ENCODE results near the gene OR9A2.
A peak's percentile ranks its signal among the peaks of the same experiment; 100 is the strongest.
"Not testable (repeated sequence)": the region's sequence is repeated elsewhere in the genome, so short reads cannot be mapped to it uniquely, and the experiment has no call there.

Gene OR9A2

GRCh38 chr7:143016996-143017395 is 9.9 kb downstream of the OR9A2 start:
- DNase-seq = no peak

GRCh38 chr7:143015926-143016490 is 10.9 kb downstream of the OR9A2 start:
- DNase-seq = no peak

- DNase-seq = no peak
Measured at GRCh38 chr7:143015084-143015483, 11.8 kb downstream of the OR9A2 start.

GRCh38 chr7:143013893-143014292 is 13.0 kb downstream of the OR9A2 start:
- DNase-seq = no peak

- DNase-seq = no peak
Measured at GRCh38 chr7:143013473-143013872, 13.5 kb downstream of the OR9A2 start.

GRCh38 chr7:143012409-143012808 is 14.5 kb downstream of the OR9A2 start:
- DNase-seq = no peak

- no peak for DNase-seq
Measured at GRCh38 chr7:143012001-143012400, 14.9 kb downstream of the OR9A2 start.

- DNase-seq = peak; percentile 84
Measured at GRCh38 chr7:143008007-143008901, 18.7 kb downstream of the OR9A2 start.

GRCh38 chr7:143005632-143006260 is 21.2 kb downstream of the OR9A2 start:
- DNase-seq = no peak

GRCh38 chr7:143003393-143004051 is 23.4 kb downstream of the OR9A2 start:
- DNase-seq = peak; percentile 73

- DNase-seq = no peak
Measured at GRCh38 chr7:143002898-143003297, 24.0 kb downstream of the OR9A2 start.

GRCh38 chr7:143002106-143002505 is 24.8 kb downstream of the OR9A2 start:
- DNase-seq = peak; percentile 21

- DNase-seq = no peak
Measured at GRCh38 chr7:143000648-143001047, 26.3 kb downstream of the OR9A2 start.

GRCh38 chr7:142999793-143000192 is 27.1 kb downstream of the OR9A2 start:
- DNase-seq = no peak

GRCh38 chr7:142998966-142999365 is 28.0 kb downstream of the OR9A2 start:
- no peak for DNase-seq

GRCh38 chr7:142997456-142997989 is 29.4 kb downstream of the OR9A2 start:
- no peak for DNase-seq

- DNase-seq = no peak
Measured at GRCh38 chr7:142992427-142992826, 34.5 kb downstream of the OR9A2 start.

- DNase-seq = no peak
Measured at GRCh38 chr7:142984297-142984696, 42.6 kb downstream of the OR9A2 start.

- DNase-seq = no peak
Measured at GRCh38 chr7:142983825-142984224, 43.1 kb downstream of the OR9A2 start.

GRCh38 chr7:142978402-142978801 is 48.5 kb downstream of the OR9A2 start:
- not testable (repeated sequence) for DNase-seq
